ENCODE results near the gene MB21D2. TPM values are rescaled to one million over a fixed set of nuclear protein-coding genes. Genes with fewer than 3 reads are reported as not detected.

MB21D2 gene
- total RNA-seq, 1 donor: 25.0 TPM

- no peak for DNase-seq (ENCODE audit: low read depth)
- no peak overlapping the region for H3K4me3 ChIP-seq (ENCODE audit: low read depth, low read length)
- TF ChIP-seq CTCF (IDR thresholded peaks at IDR 0.05; ENCODE audit: insufficient read depth, low read depth, low read length): no peak
Measured at GRCh38 chr3:192896208-192896607, 21.4 kb downstream of the MB21D2 start.

GRCh38 chr3:192894676-192895075, 23.0 kb downstream of the MB21D2 start:
- no peak for TF ChIP-seq CTCF (IDR thresholded peaks at IDR 0.05; ENCODE audit: insufficient read depth, low read depth, low read length)
- DNase-seq (ENCODE audit: low read depth): no peak
- H3K4me3 ChIP-seq (ENCODE audit: low read depth, low read length): no peak overlapping the region

DNA sequence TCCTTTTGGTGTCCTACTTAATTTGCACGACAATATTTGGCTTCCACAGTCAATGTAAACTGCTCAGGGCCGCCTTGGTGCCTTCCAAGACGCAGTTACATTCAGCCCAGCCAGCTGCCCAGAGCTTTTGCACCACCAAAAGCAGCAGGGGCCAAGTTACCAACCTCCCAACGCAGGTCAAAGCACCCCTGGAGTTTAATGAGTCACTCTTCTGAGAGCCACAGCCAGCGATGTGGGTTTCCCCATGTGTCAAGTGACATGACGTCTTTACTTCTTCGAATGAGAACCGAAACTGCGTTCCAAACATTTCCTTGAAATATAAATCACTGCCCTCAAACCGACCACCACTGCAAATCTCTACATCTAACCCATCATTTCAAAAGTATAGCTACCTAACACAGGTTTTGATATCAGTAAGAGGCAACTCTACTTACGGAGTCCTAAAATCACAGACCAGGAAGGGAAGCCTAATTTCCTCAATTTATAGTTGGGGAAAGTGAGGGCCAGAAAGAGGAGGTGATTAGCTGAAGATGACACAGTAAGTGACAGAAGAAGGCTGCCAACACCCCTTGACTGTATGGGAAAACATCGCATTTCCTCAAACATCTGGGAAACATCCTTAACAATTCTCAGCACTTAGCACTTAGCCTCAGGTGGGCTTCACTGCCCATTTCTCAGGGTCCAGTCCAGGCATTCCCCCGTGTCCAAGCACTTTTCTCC, 24.5 kb downstream of the MB21D2 start:
- H3K4me3 ChIP-seq (ENCODE audit: low read depth, low read length): peak overlapping the region; percentile 19
- peak; percentile 93 for DNase-seq (ENCODE audit: low read depth)
- TF ChIP-seq CTCF (IDR thresholded peaks at IDR 0.05; ENCODE audit: insufficient read depth, low read depth, low read length): no peak

- H3K4me3 ChIP-seq (ENCODE audit: low read depth, low read length): no peak overlapping the region
- no peak for DNase-seq (ENCODE audit: low read depth)
- no peak for TF ChIP-seq CTCF (IDR thresholded peaks at IDR 0.05; ENCODE audit: insufficient read depth, low read depth, low read length)
Measured at GRCh38 chr3:192890347-192891335, 27.0 kb downstream of the MB21D2 start.

DNA sequence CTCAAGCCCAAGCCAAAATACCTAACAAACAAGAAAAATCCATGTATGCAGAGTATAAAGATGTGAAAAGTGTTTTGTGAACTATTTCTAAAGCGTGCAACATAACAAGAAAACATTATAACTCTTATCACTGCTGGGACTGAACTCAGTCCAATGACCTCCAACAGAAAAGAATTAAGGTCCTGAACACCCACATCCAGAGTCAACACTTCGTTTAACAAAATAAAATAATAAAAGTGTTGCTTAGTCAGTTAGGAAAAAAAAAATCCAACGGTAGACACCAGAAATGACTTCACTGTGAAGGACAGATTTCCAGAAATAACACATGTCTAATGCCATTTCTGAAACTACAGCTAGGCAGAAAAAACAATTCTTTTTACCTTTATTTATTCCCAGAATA, 28.0 kb downstream of the MB21D2 start:
- H3K4me3 ChIP-seq (ENCODE audit: low read depth, low read length): no peak overlapping the region
- no peak for TF ChIP-seq CTCF (IDR thresholded peaks at IDR 0.05; ENCODE audit: insufficient read depth, low read depth, low read length)

DNA sequence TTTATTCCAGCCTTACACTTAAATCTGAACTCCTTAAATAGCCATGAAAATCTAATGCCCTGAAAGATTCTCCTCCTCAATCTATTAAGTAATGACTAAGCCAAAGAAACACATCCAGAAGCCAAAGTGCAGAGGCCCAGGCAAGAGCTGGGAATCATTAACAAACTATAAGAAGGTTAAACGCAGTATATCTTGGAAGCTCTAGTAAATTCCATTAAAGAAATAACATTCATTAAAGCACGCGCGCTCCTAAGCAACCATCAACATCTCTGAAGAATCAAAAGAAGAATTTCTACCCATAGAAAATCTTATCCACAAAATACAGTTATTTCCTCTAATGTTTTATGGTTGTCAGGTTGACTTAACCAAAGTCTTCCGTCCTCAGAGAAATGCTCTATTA, 29.5 kb downstream of the MB21D2 start:
- no peak for TF ChIP-seq CTCF (IDR thresholded peaks at IDR 0.05; ENCODE audit: insufficient read depth, low read depth, low read length)
- no peak overlapping the region for H3K4me3 ChIP-seq (ENCODE audit: low read depth, low read length)
- no peak for DNase-seq (ENCODE audit: low read depth)

More for the DNA sequence above, 28.0 kb downstream of the MB21D2 start:
- no peak for DNase-seq (ENCODE audit: low read depth)

Data from fibroblast of villous mesenchyme (primary cell).